Lower leg skin (tissue), 3 donors: ENCODE data around the gene ARHGAP22.

ENCODE experiments used
- CTCF ChIP-seq, 3 donors: fragments of 450-650 bp; IDR thresholded peaks; one replicate each; pipeline ENCODE4 v1.5.1; 2016; ENCODE audit warnings: antibody characterized with exemption in 3 of 3, mild to moderate bottlenecking in 3 of 3, moderate library complexity in 2 of 3
- POLR2A ChIP-seq, 2 donors: fragments of 450-650 bp; IDR thresholded peaks; one replicate each; pipeline ENCODE4 v1.6.1; 2016 to 2017; ENCODE audit warnings: antibody characterized with exemption in 2 of 2, mild to moderate bottlenecking in 1 of 2, moderate library complexity in 1 of 2

- TF ChIP-seq CTCF (IDR thresholded peaks at IDR 0.05) (no peak), POLR2A (IDR thresholded peaks at IDR 0.05) (no peak)
Observed at GRCh38 chr10:48430402-48430993, 174.4 kb downstream of the ARHGAP22 start.
